Upper lobe of right lung (tissue), 1 donor: ENCODE measurements around the gene CHRNA1. TPM values are rescaled to one million over a fixed set of nuclear protein-coding genes. Genes with fewer than 3 reads are reported as not detected.

Experiments used
- ATAC-seq: fragments of 200-7000 bp; cut with Tn5 transposase; one replicate; pipeline ENCODE4 v1.9.1; 2020; ENCODE audit warnings: mild to moderate bottlenecking, moderate library complexity
- DNase-seq: peaks from one replicate; pipeline ENCODE4 v3.0.0-alpha.2; 2020
- H3K27ac ChIP-seq: fragments of 200-600 bp; one replicate; pipeline ENCODE4 v1.8.0; 2022
- H3K27me3 ChIP-seq: fragments of 200-600 bp; one replicate; pipeline ENCODE4 v1.8.0; 2022; ENCODE audit warnings: mild to moderate bottlenecking
- H3K36me3 ChIP-seq: fragments of 200-600 bp; one replicate; pipeline ENCODE4 v1.8.0; 2022
- H3K4me1 ChIP-seq: fragments of 200-600 bp; one replicate; pipeline ENCODE4 v1.8.0; 2022
- H3K4me3 ChIP-seq: fragments of 200-600 bp; one replicate; pipeline ENCODE4 v1.8.0; 2022; ENCODE audit warnings: mild to moderate bottlenecking
- H3K9me3 ChIP-seq: fragments of 200-600 bp; one replicate; pipeline ENCODE4 v1.8.0; 2022
- intact Hi-C: fragments of 100-400 bp; cut with DNase I; formaldehyde crosslinking; loops from one replicate; pipeline ENCODE4 v1.11.0; 2022
- total RNA-seq: library from RNA; stranded (reverse); fragmentation: NEBNext Ultra II Directional; extraction: Animal tissue kit (Norgen Biotek cat#: 25700); gene quantifications from one replicate; pipeline ENCODE4 v1.2.1, GENCODE V29; 2021
- TF ChIP-seq, protein P1 (sequence below): fragments of 200-600 bp; IDR thresholded peaks from one replicate; pipeline ENCODE4 v1.8.0; 2022; ENCODE audit warnings: antibody characterized with exemption
- donor health status: DM: no; HTN: yes; CAD: no; lungs with severe emphysema.

Gene CHRNA1
- total RNA-seq, 1 donor from 2014 or later, result 0.52 TPM

DNA sequence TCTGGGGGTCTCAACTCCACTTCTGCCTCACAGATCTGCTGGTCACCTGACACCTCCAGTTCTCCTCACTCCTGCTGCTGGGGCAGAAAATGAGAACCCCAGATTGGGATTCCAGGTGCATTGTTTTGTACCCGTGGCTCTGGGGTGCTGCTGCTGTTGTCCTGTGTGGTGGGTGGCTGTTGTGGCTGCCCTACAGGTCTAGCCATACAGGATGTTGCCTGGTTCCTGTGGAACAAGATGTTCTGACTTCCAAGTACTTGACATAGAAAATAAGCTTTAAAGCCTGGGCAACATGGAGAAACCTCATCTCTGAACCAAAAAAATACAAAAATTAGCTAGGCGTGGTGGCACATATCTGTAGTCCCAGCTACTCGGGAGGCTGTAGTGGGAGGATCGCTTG is 38.1 kb downstream of the CHRNA1 start:
- no peak for DNase-seq
- Histone ChIP-seq H3K36me3 (no peaks in the 10 kb centered on the region), H3K9me3 (no peaks in the 10 kb centered on the region), H3K4me1 (peaks cover 5% of the 10 kb centered on the region), H3K27me3 (peaks cover 33% of the 10 kb centered on the region), H3K27ac (no peak overlapping the region), H3K4me3 (no peak overlapping the region)
- intact Hi-C loops, result no loop called here
- no peak for ATAC-seq
- TF ChIP-seq, protein P1, sequence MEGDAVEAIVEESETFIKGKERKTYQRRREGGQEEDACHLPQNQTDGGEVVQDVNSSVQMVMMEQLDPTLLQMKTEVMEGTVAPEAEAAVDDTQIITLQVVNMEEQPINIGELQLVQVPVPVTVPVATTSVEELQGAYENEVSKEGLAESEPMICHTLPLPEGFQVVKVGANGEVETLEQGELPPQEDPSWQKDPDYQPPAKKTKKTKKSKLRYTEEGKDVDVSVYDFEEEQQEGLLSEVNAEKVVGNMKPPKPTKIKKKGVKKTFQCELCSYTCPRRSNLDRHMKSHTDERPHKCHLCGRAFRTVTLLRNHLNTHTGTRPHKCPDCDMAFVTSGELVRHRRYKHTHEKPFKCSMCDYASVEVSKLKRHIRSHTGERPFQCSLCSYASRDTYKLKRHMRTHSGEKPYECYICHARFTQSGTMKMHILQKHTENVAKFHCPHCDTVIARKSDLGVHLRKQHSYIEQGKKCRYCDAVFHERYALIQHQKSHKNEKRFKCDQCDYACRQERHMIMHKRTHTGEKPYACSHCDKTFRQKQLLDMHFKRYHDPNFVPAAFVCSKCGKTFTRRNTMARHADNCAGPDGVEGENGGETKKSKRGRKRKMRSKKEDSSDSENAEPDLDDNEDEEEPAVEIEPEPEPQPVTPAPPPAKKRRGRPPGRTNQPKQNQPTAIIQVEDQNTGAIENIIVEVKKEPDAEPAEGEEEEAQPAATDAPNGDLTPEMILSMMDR, result no peak

DNA sequence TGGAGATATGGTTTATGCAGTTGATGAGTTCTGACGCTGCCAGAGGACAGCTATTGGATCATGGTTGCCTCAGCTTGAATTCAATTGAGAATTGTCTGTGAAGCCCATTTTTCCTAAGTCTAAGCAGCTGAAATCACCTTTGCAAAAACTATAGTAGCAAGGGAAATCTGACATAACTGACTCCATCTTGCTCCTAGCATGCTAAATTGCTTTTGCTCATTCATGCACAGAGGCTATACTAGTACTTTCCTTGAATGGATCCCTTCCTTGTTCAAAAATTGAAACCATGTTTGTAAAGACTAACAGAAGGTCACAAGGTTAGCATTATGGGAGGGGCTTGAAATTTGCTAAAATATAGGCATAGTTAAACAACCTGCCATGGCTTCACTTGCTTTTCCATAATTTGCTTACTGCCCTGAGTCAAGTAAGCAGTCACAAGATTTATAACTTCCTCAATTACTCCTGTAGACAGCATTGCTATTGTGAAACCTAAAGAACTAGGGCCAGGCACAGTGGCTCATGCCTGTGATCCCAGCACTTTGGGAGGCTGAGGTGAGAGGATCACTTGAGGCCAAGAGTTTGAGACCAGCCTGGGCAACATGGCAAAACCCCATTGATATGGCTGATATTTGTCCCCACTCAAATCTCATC is 41.2 kb downstream of the CHRNA1 start:
- H3K27ac ChIP-seq, result no peak overlapping the region
- intact Hi-C loops, result no loop called here

DNA sequence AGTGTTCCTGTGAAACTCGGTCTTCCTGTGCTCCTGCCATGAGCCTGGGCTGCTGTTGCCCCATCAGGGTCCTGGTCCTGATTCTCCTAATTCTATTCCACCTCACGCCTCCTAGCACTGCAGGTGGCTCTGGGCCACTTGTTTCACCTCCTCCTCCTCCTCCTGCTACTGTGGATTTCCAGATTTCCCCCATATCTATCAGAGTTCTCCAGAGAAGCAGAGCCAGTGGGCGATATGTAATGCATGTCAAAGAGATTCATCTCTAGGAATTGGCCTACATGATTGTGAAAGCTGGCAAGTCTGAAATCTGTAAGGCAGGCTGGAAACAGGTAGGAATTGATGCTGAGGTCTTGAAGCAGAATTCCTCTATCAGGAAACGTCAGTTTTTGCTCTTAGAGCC is 45.3 kb downstream of the CHRNA1 start:
- Histone ChIP-seq H3K4me3 (no peak overlapping the region), H3K4me1 (no peaks in the 10 kb centered on the region), H3K27me3 (no peaks in the 10 kb centered on the region), H3K36me3 (no peaks in the 10 kb centered on the region), H3K9me3 (no peaks in the 10 kb centered on the region), H3K27ac (no peak overlapping the region)
- ATAC-seq, result no peak
- TF ChIP-seq, protein P1, result no peak
- intact Hi-C loops, result no loop called here
- DNase-seq, result no peak

More for the DNA sequence above, 41.2 kb downstream of the CHRNA1 start:
- Histone ChIP-seq H3K4me3 (no peak overlapping the region), H3K36me3 (no peaks in the 10 kb centered on the region), H3K4me1 (no peaks in the 10 kb centered on the region), H3K9me3 (no peaks in the 10 kb centered on the region), H3K27me3 (peaks cover 2% of the 10 kb centered on the region)
- TF ChIP-seq, protein P1, result no peak
- peak; percentile 74 for ATAC-seq
- DNase-seq, result no peak

DNA sequence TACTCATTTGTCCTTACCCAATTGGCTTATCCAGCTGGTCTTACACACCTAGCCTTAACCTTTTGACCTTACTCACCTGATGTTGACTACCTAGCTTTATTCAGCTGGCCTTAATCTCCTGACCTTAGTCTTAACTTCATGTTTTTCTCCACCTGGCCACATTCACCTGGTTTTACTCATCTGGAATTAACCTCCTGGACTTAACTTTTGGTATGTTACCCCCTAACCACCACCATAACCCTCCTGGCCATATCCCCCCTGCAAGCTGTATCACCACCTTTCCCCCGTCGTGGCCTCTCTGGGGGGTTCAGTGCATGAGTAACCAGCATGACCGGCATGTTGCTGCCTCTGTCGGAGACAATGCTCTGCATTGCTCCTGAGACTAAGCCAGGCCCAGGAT is 45.7 kb downstream of the CHRNA1 start:
- TF ChIP-seq, protein P1, result no peak
- H3K27ac ChIP-seq, result no peak overlapping the region
- H3K4me1 ChIP-seq, result no peaks in the 10 kb centered on the region
- ATAC-seq, result no peak
- intact Hi-C loops, result no loop called here
- DNase-seq, result no peak
- H3K36me3 ChIP-seq, result no peaks in the 10 kb centered on the region
- H3K27me3 ChIP-seq, result no peaks in the 10 kb centered on the region
- H3K9me3 ChIP-seq, result no peaks in the 10 kb centered on the region
- no peak overlapping the region for H3K4me3 ChIP-seq

DNA sequence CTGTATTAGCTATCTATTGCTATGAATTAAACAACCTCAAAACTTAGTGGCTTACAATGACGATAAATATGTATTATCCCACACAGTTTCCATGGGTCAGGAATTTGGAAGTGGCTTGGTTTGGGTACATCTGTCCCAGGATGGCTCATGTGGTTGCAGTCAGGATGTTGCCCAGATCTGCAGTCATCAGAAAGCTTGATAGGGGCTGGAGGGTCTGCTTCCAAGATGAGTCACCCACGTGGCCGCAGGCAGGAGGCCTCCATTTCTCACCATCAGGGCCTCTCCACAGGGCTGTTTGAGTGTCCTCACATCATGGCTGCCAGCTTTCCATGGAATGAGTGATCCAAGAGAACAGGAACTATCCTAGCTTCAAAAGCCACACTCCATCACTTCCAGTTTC is 46.4 kb downstream of the CHRNA1 start:
- intact Hi-C loops, result no loop called here
- Histone ChIP-seq H3K9me3 (no peaks in the 10 kb centered on the region), H3K36me3 (no peaks in the 10 kb centered on the region), H3K27ac (no peak overlapping the region), H3K4me3 (no peak overlapping the region), H3K4me1 (no peaks in the 10 kb centered on the region), H3K27me3 (no peaks in the 10 kb centered on the region)
- ATAC-seq (no peak), DNase-seq (no peak)
- TF ChIP-seq, protein P1, result no peak

DNA sequence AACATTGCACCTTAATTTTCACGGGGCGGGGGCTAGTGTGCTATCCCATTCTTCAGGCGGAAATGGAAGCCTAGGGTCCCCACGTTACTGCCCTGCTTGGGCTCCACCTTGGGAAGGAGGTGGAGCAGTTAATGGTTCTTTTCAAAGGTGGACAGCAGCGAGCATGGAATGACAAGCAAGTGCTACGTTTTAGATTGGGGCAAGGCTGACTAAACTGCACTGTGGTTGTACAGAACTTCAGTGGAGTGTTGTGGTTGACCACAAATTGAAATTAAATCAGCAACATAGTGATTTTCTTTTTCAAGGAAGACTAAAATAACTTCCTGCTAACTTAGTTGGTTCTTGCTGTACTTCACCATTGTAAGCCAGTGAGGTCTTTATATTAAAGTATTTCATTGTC is 47.0 kb downstream of the CHRNA1 start:
- Histone ChIP-seq H3K4me3 (no peak overlapping the region), H3K27ac (no peak overlapping the region), H3K36me3 (no peaks in the 10 kb centered on the region), H3K27me3 (no peaks in the 10 kb centered on the region), H3K4me1 (no peaks in the 10 kb centered on the region), H3K9me3 (no peaks in the 10 kb centered on the region)
- DNase-seq (no peak), ATAC-seq (no peak)
- TF ChIP-seq, protein P1, result no peak
- intact Hi-C loops, result no loop called here
